Neuronal stem cell (in vitro differentiated cells): ENCODE results near the gene CDK10.
"Not testable (repeated sequence)": the region's sequence is repeated elsewhere in the genome, so short reads cannot be mapped to it uniquely, and the experiment has no call there.

Experiments
- DNase-seq: peaks from one replicate; pipeline ENCODE4 v3.0.0-alpha.2; 2013; ENCODE audit warnings: low spot score
- H2AFZ ChIP-seq: one replicate; pipeline ENCODE4 v1.6.1; 2013; ENCODE audit warnings: mild to moderate bottlenecking, low read length, inconsistent platforms
- H2AK5ac ChIP-seq: 2 replicates; pipeline ENCODE4 v1.6.1; 2013; ENCODE audit warnings: low read depth, mild to moderate bottlenecking, inconsistent platforms, low read length, moderate library complexity, mixed read lengths
- H2BK120ac ChIP-seq: 2 replicates; pipeline ENCODE4 v1.6.1; 2013; ENCODE audit warnings: low read depth, mild to moderate bottlenecking, inconsistent platforms, low read length, moderate library complexity, mixed read lengths
- H2BK12ac ChIP-seq: one replicate; pipeline ENCODE4 v1.6.1; 2013; ENCODE audit warnings: low read length, inconsistent platforms
- H2BK15ac ChIP-seq: 2 replicates; pipeline ENCODE4 v1.6.1; 2013; ENCODE audit warnings: mild to moderate bottlenecking, low read length, inconsistent platforms, mixed read lengths
- H2BK5ac ChIP-seq: one replicate; pipeline ENCODE4 v1.6.1; 2013; ENCODE audit warnings: inconsistent platforms, mild to moderate bottlenecking, low read length, moderate library complexity
- H3K14ac ChIP-seq: one replicate; pipeline ENCODE4 v1.6.1; 2013; ENCODE audit warnings: low read length, inconsistent platforms
- H3K18ac ChIP-seq: 2 replicates; pipeline ENCODE4 v1.6.1; 2013; ENCODE audit warnings: low read length, inconsistent platforms
- H3K23ac ChIP-seq: 2 replicates; pipeline ENCODE4 v1.6.1; 2013; ENCODE audit warnings: low read depth, mild to moderate bottlenecking, mixed read lengths, low read length, inconsistent platforms; ENCODE audit not compliant: poor library complexity
- H3K27ac ChIP-seq: replicated peaks from 3 replicates; pipeline ENCODE4 v1.5.1; 2013; ENCODE audit warnings: low read length, inconsistent platforms
- H3K27me3 ChIP-seq, 3 experiments: 2 replicates each; pipeline ENCODE4 v1.6.1; 2013; ENCODE audit warnings: low read length in 3 of 3, mild to moderate bottlenecking in 2 of 3, inconsistent platforms in 1 of 3, low read depth in 1 of 3, mixed read lengths in 1 of 3, moderate library complexity in 1 of 3; ENCODE audit not compliant: control insufficient read depth in 3 of 3, insufficient read depth in 3 of 3
- H3K36me3 ChIP-seq, 2 donors: replicated peaks in 1 of 2; 2 replicates each; pipeline ENCODE4 v1.6.1; 2013; ENCODE audit warnings: low read length in 2 of 2; ENCODE audit not compliant: control insufficient read depth in 2 of 2, insufficient read depth in 2 of 2
- H3K4ac ChIP-seq: 2 replicates; pipeline ENCODE4 v1.6.1; 2013; ENCODE audit warnings: inconsistent platforms, mild to moderate bottlenecking, low read length, moderate library complexity
- H3K4me1 ChIP-seq, 2 donors: 1 replicate in 1 of 2; 2 replicates in 1 of 2; pipeline ENCODE4 v1.6.1; 2013; ENCODE audit warnings: low read length in 2 of 2, low read depth in 1 of 2; ENCODE audit not compliant: control insufficient read depth in 2 of 2, insufficient read depth in 1 of 2
- H3K4me2 ChIP-seq: one replicate; pipeline ENCODE4 v1.6.1; 2013; ENCODE audit warnings: mild to moderate bottlenecking, low read length, inconsistent platforms; ENCODE audit not compliant: insufficient read depth, poor library complexity, severe bottlenecking
- H3K4me3 ChIP-seq, 2 donors: 2 replicates each; pipeline ENCODE4 v1.5.1; 2013; ENCODE audit warnings: low read length in 2 of 2, mild to moderate bottlenecking in 2 of 2, inconsistent platforms in 1 of 2, moderate library complexity in 1 of 2
- H3K79me1 ChIP-seq: one replicate; pipeline ENCODE4 v1.6.1; 2013; ENCODE audit warnings: low read depth, mild to moderate bottlenecking, inconsistent platforms, low read length, moderate library complexity
- H3K9ac ChIP-seq: one replicate; pipeline ENCODE4 v1.6.1; 2013; ENCODE audit warnings: mild to moderate bottlenecking, low read depth, low read length, inconsistent platforms; ENCODE audit not compliant: poor library complexity
- H3K9me3 ChIP-seq, 2 donors: replicated peaks in 1 of 2; 2 replicates each; pipeline versions ENCODE3 to v1.6.1; 2013; ENCODE audit warnings: low read length in 2 of 2, mild to moderate bottlenecking in 2 of 2, inconsistent platforms in 1 of 2, low read depth in 1 of 2, mixed read lengths in 1 of 2, moderate library complexity in 1 of 2; ENCODE audit not compliant: control insufficient read depth in 2 of 2, insufficient read depth in 1 of 2
- H4K8ac ChIP-seq: one replicate; pipeline ENCODE4 v1.6.1; 2013; ENCODE audit warnings: low read depth, mild to moderate bottlenecking, inconsistent platforms, low read length, moderate library complexity
- H4K91ac ChIP-seq: one replicate; pipeline ENCODE4 v1.6.1; 2013; ENCODE audit warnings: low read length, low read depth, mild to moderate bottlenecking, inconsistent platforms; ENCODE audit not compliant: poor library complexity
- WGBS, 2 donors: extraction: QIAGEN DNeasy Blood & Tissue Kit; methylation state at CpG; one replicate each; pipeline ENCODE4 v1.1.7; 2013; ENCODE audit warnings: missing lambda C conversion rate in 2 of 2, mixed read lengths in 1 of 2; ENCODE audit not compliant: insufficient read length in 2 of 2, insufficient replicate concordance in 1 of 2; ENCODE audit errors: extremely low coverage in 2 of 2; 5-methylcytosine and 5-hydroxymethylcytosine counted together

The CDK10 gene

DNA sequence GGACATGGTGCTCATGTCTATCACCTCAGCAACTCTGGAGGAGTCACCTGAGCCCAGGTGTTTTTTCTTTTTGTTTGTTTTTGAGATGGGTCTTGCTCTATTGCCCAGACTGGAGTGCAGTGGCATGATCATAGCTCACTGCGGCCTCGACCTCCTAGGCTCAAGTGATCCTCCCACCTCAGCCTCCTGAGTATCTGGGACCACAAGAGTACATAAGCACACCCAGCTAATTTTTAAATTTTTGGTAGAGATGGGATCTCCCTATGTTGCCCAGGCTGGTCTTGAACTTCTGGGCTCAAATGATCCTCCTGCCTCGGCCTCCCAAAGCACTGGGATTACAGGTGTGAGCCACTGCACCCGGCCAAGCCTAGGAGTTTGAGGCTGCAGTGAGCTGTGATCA is 3.1 kb downstream of the CDK10 start:
- H3K36me3 ChIP-seq, result peaks cover 49 to 63% of the 10 kb centered on the region in 2 donors
- not testable (repeated sequence) for DNase-seq

DNA sequence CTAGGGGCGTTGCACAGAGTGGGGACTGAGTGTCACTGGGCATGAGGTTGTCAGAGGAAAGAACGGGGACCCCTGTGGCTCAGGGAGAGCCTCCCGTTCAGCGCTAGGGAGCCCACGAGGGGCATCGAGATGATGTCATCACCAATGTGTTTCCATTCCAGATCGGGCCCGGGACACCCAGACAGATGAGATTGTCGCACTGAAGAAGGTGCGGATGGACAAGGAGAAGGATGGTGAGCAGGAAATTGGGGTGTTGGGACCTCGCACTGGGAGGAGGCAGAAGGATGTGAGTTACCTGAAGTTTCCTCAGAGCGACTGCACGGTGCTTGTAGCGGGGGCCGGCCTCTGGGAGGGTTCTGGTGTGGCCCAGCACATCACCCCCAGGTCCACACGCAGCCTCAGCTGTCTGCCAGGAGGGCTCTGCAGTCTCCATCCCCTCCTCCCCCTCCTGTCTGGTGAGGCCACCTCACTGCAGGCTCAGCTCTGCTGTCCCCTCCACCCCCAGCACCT is 4.0 kb downstream of the CDK10 start:
- Histone ChIP-seq H3K9me3 (peaks cover 4 to 5% of the 10 kb centered on the region in 2 donors), H3K27ac (no peak overlapping the region), H3K36me3 (peaks cover 52 to 70% of the 10 kb centered on the region in 2 donors), H3K9ac (no peak overlapping the region), H2BK12ac (no peak overlapping the region), H3K27me3 (no peaks in the 10 kb centered on the region), H2BK15ac (no peak overlapping the region), H4K91ac (no peak overlapping the region), H3K4ac (no peak overlapping the region), H2BK120ac (no peak overlapping the region), H3K23ac (no peak overlapping the region), H4K8ac (no peak overlapping the region), H2AFZ (no peak overlapping the region), H2AK5ac (no peak overlapping the region), H3K4me2 (no peak overlapping the region), H2BK5ac (no peak overlapping the region), H3K18ac (no peak overlapping the region), H3K79me1 (peaks cover 4% of the 10 kb centered on the region), H3K4me3 (no peak overlapping the region), H3K4me1 (peaks cover 8 to 11% of the 10 kb centered on the region in 2 donors), H3K14ac (no peak overlapping the region)
- DNase-seq, result no peak
- no CpG with 5 or more reads among the region's 16 CpGs for WGBS, 2 donors

More for the DNA sequence above, 3.1 kb downstream of the CDK10 start:
- H2BK120ac ChIP-seq, H2BK15ac ChIP-seq, H4K8ac ChIP-seq, H3K23ac ChIP-seq, H3K4me3 ChIP-seq, H3K14ac ChIP-seq, H2AK5ac ChIP-seq, H3K27me3 ChIP-seq, H3K9me3 ChIP-seq, H3K27ac ChIP-seq, H3K79me1 ChIP-seq, H4K91ac ChIP-seq, H3K4ac ChIP-seq, H3K18ac ChIP-seq, H2AFZ ChIP-seq, H2BK12ac ChIP-seq, H3K9ac ChIP-seq, H2BK5ac ChIP-seq, H3K4me2 ChIP-seq: not testable (repeated sequence)
- WGBS, 2 donors, result no CpG with 5 or more reads among the region's 4 CpGs
- peaks cover 8 to 11% of the 10 kb centered on the region in 2 donors for H3K4me1 ChIP-seq

DNA sequence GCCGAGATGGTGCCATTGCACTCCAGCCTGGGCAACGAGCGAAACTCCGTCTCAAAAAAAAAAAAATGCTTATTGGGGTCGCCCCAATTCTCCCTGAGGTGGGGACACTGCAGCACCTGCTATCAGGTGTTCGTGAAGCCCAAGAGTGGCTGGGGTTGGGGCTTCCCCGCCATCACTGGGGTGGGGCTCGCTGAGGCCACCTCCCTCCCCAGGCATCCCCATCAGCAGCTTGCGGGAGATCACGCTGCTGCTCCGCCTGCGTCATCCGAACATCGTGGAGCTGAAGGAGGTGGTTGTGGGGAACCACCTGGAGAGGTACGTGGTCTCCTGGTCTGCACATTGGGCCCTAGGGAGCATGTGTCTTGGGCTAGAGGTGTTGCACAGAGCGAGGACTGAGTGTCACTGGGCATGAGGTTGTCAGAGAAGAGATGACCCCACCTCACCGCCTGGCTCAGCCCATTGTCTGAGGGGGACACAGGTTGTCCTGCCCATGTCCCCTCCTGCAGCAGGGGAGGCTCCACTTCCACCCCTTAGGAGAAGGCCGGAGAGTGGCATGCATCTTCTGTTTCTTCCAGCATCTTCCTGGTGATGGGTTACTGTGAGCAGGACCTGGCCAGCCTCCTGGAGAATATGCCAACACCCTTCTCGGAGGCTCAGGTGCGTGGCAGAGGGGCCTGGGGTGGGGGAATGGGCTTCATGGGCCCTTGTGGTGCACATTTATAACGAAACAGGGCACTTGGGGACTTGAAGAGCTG is 4.9 kb downstream of the CDK10 start:
- Histone ChIP-seq H3K18ac (no peak overlapping the region), H4K91ac (peak overlapping the region; percentile 64), H2AK5ac (no peak overlapping the region), H3K4me3 (peak overlapping the region in 1 of 2 donors; percentile 44), H3K4me2 (no peak overlapping the region), H2AFZ (no peak overlapping the region), H3K36me3 (peaks cover 49 to 73% of the 10 kb centered on the region in 2 donors), H3K9me3 (no peaks in the 10 kb centered on the region), H3K79me1 (peaks cover 4% of the 10 kb centered on the region), H2BK15ac (no peak overlapping the region), H3K23ac (peak overlapping the region; percentile 61), H3K9ac (no peak overlapping the region), H2BK120ac (no peak overlapping the region), H3K27ac (no peak overlapping the region), H4K8ac (no peak overlapping the region), H3K4me1 (peaks cover 6 to 9% of the 10 kb centered on the region in 2 donors), H3K27me3 (no peaks in the 10 kb centered on the region), H2BK5ac (no peak overlapping the region), H3K14ac (no peak overlapping the region), H2BK12ac (peak overlapping the region; percentile 53), H3K4ac (no peak overlapping the region)
- WGBS, 2 donors, result no CpG with 5 or more reads among the region's 21 CpGs
- DNase-seq, result no peak

DNA sequence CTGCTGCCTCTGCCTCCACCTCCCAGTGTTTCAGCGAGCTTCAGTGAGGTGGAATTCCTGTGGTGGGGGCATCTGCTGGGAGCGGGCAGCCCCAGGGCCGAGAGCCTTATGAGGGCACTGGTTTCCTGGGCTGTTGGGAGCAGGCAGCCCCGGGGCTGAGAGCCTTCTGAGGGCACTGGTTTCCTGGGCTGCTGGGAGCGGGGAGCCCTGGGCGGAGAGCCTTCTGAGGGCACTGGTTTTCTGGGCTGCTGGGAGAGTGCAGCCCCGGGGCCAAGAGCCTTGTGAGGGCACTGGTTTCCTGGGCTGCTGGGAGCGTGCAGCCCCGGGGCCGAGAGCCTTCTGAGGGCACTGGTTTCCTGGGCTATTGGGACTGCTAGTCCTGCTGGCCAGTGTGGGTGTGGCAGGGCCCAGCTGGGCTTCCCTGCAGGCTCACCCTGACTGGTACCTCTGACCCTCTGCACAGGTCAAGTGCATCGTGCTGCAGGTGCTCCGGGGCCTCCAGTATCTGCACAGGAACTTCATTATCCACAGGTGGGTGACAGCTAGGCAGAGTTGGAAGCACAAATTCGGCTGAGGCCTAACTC is 5.6 kb downstream of the CDK10 start:
- Histone ChIP-seq H2AK5ac (no peak overlapping the region), H3K4ac (no peak overlapping the region), H3K27me3 (no peaks in the 10 kb centered on the region), H3K4me1 (peaks cover 6 to 8% of the 10 kb centered on the region in 2 donors), H2BK5ac (no peak overlapping the region), H3K27ac (no peak overlapping the region), H3K36me3 (peaks cover 51 to 80% of the 10 kb centered on the region in 2 donors), H2AFZ (no peak overlapping the region), H3K79me1 (peaks cover 4% of the 10 kb centered on the region), H3K18ac (no peak overlapping the region), H3K4me3 (no peak overlapping the region), H2BK120ac (no peak overlapping the region), H2BK12ac (no peak overlapping the region), H4K91ac (no peak overlapping the region), H3K9me3 (no peaks in the 10 kb centered on the region), H2BK15ac (no peak overlapping the region), H3K9ac (no peak overlapping the region), H3K23ac (no peak overlapping the region), H3K14ac (no peak overlapping the region), H3K4me2 (no peak overlapping the region), H4K8ac (no peak overlapping the region)
- no peak for DNase-seq
- WGBS, 2 donors, result no CpG with 5 or more reads among the region's 13 CpGs
